Measurements from ENCODE around the gene FHIP2A.

Gene FHIP2A

GRCh38 chr10:114857922-114858629 lies 36.5 kb downstream of the FHIP2A start:
- no peak for DNase-seq

DNA sequence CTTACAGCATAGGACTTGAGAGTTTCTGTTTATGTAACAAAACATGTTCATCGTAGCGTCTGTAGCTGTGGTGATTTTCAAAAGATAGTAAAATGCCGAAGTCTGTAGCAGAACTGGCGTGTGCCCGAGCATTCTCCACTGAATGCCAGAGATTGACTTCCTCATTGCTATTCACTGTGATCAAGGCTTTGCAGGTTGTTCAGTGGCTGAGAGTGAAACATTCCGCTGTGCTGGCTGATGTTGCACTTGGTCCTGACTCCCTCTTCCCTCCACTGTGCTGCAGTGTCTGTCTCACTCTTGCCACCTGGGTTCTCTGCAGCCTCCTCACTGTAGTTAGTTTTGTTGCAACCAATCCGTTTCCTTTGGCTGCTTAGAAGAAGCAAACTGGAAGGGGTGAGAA lies 37.6 kb downstream of the FHIP2A start:
- no peak for DNase-seq

DNA sequence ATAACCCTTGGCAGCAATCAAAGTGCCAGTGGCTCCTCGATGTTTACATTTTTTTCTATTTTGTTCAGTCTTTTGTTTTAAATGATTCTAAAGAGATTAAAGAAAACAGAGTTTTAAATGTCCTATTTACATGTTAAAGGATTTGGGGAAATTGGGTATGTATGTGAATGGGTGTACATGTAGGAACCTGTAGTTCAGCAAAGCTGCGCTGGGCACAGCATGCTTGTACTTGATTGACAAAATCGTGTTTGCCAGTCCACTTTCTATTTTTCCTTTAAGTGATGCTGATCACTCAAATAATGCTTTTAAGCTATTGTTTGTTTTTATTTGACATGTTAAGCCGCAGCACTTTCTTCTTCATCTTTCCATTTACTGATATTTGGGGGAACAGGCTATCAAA lies 40.9 kb downstream of the FHIP2A start:
- no peak for DNase-seq

DNA sequence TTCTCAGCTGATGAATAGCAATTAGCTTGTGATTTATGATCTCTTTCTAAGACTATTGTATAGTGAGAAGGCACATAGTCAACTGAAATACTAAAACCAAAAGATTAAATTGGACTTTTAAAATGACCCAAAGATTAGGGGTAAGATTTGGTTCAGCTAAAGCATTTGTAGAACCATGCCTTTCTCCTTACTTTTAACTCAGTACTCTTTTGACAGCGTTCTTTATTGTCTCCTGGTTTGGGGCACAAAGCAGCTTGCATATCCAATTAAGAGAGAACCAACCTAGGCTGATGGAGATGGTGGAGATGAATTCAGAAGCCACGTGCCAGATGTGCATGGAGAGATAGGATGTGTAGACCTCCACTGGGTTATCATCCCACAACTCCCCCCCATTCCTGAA lies 45.8 kb downstream of the FHIP2A start:
- DNase-seq: no peak

DNA sequence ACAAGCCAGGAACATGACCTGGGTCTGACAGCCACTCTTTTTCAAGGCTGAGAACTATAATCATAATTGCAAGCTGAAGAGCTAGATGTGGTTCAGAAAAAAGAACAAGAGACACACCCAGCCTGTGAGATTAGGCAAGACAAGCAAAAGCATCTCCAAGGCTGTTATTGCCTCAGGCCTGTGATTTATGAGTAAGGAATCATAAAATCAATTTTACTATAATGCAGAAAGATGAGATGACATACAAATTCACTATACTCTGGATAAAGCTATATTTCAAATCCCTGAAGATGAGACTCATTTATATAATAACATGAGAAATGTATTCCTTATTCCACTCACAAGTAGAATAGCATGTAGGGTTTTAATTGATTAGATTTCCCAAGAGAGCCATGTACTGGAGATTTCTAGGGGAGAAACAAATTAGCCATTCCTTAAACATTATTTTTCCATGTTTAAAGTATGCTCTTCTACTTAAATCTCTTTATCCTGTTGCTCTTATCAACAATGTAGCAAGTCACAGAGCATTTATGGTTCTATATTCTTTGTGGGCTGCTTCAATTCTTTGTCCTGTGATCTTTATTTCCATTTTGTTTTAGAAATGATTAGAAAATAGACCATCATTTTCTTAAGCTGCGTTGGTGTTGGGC lies 47.4 kb downstream of the FHIP2A start:
- DNase-seq: no peak

GRCh38 chr10:114869520-114869892 lies 47.9 kb downstream of the FHIP2A start:
- no peak for DNase-seq

GRCh38 chr10:114870486-114870885 lies 48.9 kb downstream of the FHIP2A start:
- no peak for DNase-seq

GRCh38 chr10:114871379-114871778 lies 49.8 kb downstream of the FHIP2A start:
- no peak for DNase-seq
